A673 (cell line): ENCODE results near the gene HOXA6. TPM values are rescaled to one million over a fixed set of nuclear protein-coding genes. Genes with fewer than 3 reads are reported as not detected.

Source experiments
- Bru-seq: library from RNA; stranded (reverse); fragments of 400-500 nt; gene quantifications from one replicate; lab custom pipeline; 2021; lab: Mats Ljungman, UMichigan
- BruChase-seq, 2 experiments: library from RNA; stranded (reverse); fragments of 400-500 nt; gene quantifications; one replicate each; lab custom pipeline; 2021; lab: Mats Ljungman, UMichigan
- BruUV-seq: library from RNA; stranded (reverse); fragments of 400-500 nt; replicated peaks from 2 replicates; lab custom pipeline; 2021; lab: Mats Ljungman, UMichigan
- CTCF ChIA-PET: fragments of 300-600 bp; sonication (Branson Sonifier 250); formaldehyde crosslinking; loops from one replicate; lab custom pipeline; 2022; ENCODE audit warnings: antibody characterized with exemption; lab: Charles Lee
- POLR2A ChIA-PET: fragments of 300-600 bp; sonication (Branson Sonifier 250); formaldehyde crosslinking; loops from one replicate; lab custom pipeline; 2022; ENCODE audit warnings: antibody characterized with exemption; ENCODE audit not compliant: low non-redundant PET; lab: Charles Lee
- DNase-seq: peaks from one replicate; pipeline ENCODE4 v3.0.0-alpha.2; 2015; ENCODE audit warnings: low spot score
- H3K27ac ChIP-seq: fragments of 200-600 bp; sonication (generic); 2 replicates; pipeline ENCODE4 v1.5.1; 2016; ENCODE audit warnings: mixed run types, low read depth, mild to moderate bottlenecking, mixed read lengths, antibody characterized with exemption, low read length; ENCODE audit not compliant: poor library complexity, severe bottlenecking
- H3K27me3 ChIP-seq: fragments of 200-600 bp; sonication (generic); replicated peaks from 2 replicates; pipeline ENCODE4 v1.6.1; 2017; ENCODE audit warnings: mixed run types, low read depth, mild to moderate bottlenecking, mixed read lengths, antibody characterized with exemption, low read length; ENCODE audit not compliant: insufficient read depth, poor library complexity
- H3K36me3 ChIP-seq: fragments of 200-600 bp; sonication (generic); 2 replicates; pipeline ENCODE4 v1.6.1; 2016; ENCODE audit warnings: mixed run types, mild to moderate bottlenecking, mixed read lengths, antibody characterized with exemption, low read length; ENCODE audit not compliant: insufficient read depth, poor library complexity, severe bottlenecking
- H3K4me1 ChIP-seq: fragments of 200-600 bp; sonication (generic); 2 replicates; pipeline ENCODE4 v1.6.1; 2017; ENCODE audit warnings: mixed run types, mild to moderate bottlenecking, mixed read lengths, antibody characterized with exemption, low read length; ENCODE audit not compliant: insufficient read depth, poor library complexity, severe bottlenecking
- H3K4me3 ChIP-seq: fragments of 200-600 bp; sonication (generic); 2 replicates; pipeline ENCODE4 v1.5.1; 2016; ENCODE audit warnings: low read depth, mixed run types, mild to moderate bottlenecking, mixed read lengths, low read length; ENCODE audit not compliant: poor library complexity, severe bottlenecking
- H3K9me3 ChIP-seq: fragments of 200-600 bp; sonication (generic); 2 replicates; pipeline ENCODE4 v1.6.1; 2016; ENCODE audit warnings: mixed run types, low read depth, mild to moderate bottlenecking, mixed read lengths, antibody characterized with exemption, low read length; ENCODE audit not compliant: poor library complexity, severe bottlenecking
- EZH2 ChIP-seq: fragments of 200-600 bp; sonication (generic); IDR thresholded peaks from 2 replicates; pipeline ENCODE4 v1.6.1; 2017; ENCODE audit warnings: borderline replicate concordance, low read depth, mild to moderate bottlenecking, mixed read lengths, antibody characterized with exemption, low read length; ENCODE audit not compliant: poor library complexity, severe bottlenecking
- intact Hi-C: fragments of 100-400 bp; cut with micrococcal nuclease; formaldehyde crosslinking; loops from one replicate; pipeline ENCODE4 v1.10.0; 2022; ENCODE audit not compliant: unreplicated experiment
- long read RNA-seq: library from polyadenylated mRNA; stranded (forward); transcript quantifications from one replicate; pipeline ENCODE4 v2.0.0, GENCODE V29; 2022
- total RNA-seq: library from RNA; stranded (reverse); gene quantifications from 2 replicates; pipeline ENCODE4 v1.2.3, GENCODE V29; 2021
- TF ChIP-seq, protein P1 (sequence below): fragments of 300-800, 200-600 bp; sonication (generic); conservative IDR thresholded peaks from 2 replicates; pipeline ENCODE4 v1.5.1; 2017; ENCODE audit warnings: low read depth, mild to moderate bottlenecking, antibody characterized with exemption, low read length, moderate library complexity, mixed read lengths

HOXA6 gene
- total RNA-seq (not detected in 2 replicates), Bru-seq, nascent RNA (not detected), BruChase-seq, experiment 1, labeled RNA remaining after a 2-hour chase (not detected), BruChase-seq, experiment 2, labeled RNA remaining after a 6-hour chase (not detected)
- long read RNA-seq = 0 reads

DNA sequence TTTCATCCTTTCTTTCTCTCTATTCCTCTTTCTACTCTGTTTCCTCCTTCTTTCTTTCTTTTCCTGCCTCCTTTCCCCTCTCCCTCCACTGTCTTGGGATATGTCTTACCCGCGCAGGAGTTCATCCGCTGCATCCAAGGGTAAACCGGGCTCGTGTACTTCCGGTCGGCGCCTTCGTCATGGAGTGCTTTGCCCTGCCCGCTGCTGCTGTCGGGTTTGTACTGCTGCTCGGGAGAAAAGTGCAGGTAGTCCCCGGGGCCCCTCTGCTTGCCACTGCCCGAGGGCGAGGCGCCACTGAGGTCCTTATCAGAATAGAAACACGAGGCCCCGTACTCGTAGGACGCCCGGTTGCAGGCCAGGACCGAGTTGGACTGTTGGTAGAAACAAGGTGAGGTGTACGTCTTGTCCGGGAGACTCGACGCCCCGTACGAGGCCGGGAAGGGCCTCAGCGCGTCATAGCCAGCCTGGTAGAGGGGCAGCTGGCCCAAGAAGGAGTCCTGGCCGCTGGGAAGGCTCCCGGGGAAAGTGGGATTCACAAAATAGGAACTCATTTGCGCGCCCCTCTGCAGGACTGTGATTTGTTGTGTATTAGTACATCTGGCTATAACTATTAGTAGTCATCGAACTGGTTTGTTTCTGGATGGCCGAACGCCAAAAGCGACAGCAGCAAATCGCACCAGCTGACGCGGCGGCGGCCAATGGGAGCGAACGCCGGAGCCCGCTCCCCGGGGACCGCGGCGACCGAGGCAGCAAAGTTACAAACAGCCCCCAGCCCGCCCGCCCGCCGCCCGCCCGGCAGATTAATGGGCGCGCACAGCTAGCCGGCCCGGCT is at the start of gene HOXA6:
Gene HOXA6, minus strand, starts transcription at position 576 of the 832 bp plus-strand sequence. Its CDS starts 25 bp downstream, at position 551.
- peak; percentile 30 for DNase-seq
- no peak within 1 kb of the TSS for H3K27ac ChIP-seq
- peak within 1 kb of the TSS; percentile 24 for H3K4me3 ChIP-seq
- no TSS peak for BruUV-seq
- peak; percentile 61 for TF ChIP-seq EZH2
- TF ChIP-seq, protein P1, sequence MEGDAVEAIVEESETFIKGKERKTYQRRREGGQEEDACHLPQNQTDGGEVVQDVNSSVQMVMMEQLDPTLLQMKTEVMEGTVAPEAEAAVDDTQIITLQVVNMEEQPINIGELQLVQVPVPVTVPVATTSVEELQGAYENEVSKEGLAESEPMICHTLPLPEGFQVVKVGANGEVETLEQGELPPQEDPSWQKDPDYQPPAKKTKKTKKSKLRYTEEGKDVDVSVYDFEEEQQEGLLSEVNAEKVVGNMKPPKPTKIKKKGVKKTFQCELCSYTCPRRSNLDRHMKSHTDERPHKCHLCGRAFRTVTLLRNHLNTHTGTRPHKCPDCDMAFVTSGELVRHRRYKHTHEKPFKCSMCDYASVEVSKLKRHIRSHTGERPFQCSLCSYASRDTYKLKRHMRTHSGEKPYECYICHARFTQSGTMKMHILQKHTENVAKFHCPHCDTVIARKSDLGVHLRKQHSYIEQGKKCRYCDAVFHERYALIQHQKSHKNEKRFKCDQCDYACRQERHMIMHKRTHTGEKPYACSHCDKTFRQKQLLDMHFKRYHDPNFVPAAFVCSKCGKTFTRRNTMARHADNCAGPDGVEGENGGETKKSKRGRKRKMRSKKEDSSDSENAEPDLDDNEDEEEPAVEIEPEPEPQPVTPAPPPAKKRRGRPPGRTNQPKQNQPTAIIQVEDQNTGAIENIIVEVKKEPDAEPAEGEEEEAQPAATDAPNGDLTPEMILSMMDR = no peak
- peaks cover 94% of the 10 kb centered on the region for H3K27me3 ChIP-seq
- intact Hi-C loops = no loop called here
- no peaks in the 10 kb centered on the region for H3K9me3 ChIP-seq
- CTCF ChIA-PET = no interaction called here
- H3K4me1 ChIP-seq = peaks cover 14% of the 10 kb centered on the region
- POLR2A ChIA-PET = no interaction called here
- no peaks in the 10 kb centered on the region for H3K36me3 ChIP-seq

DNA sequence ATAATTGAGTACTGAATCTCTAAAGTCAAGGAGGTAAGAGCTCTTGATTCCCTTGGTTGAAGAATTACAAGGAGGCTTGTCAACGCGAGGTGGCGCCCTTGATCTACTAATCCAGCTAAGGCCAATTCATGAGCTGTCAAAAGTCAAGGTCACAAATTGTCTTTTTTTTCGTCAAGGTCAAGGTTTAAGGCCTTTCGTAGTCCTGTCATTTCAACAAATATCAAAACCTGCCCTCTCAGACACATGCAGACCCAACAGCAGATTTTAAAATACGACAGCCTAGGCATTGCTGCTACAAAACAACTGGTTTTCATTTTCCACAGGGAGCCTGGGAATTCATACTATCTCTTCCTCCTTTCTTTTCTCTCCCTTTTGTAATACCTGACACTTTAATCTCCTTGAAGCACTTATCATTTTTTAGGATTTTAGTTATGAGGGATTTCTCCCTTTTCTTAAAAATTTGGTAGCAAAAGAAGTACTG is 48.8 kb upstream of the HOXA6 start:
- Histone ChIP-seq H3K4me1 (no peaks in the 10 kb centered on the region), H3K27ac (no peak overlapping the region), H3K27me3 (peaks cover 94% of the 10 kb centered on the region), H3K36me3 (no peaks in the 10 kb centered on the region), H3K4me3 (no peak overlapping the region), H3K9me3 (no peaks in the 10 kb centered on the region)
- DNase-seq = peak; percentile 61
- intact Hi-C loops = loop anchor here (2.0 to 5.0 kb wide), 5 partner anchors 381 to 901 kb away; no protein-coding TSS in a partner anchor
- BruUV-seq = no TSS peak
- ChIA-PET CTCF (interaction anchor here (0.5 to 1.7 kb wide), 10 partner anchors 9 to 898 kb away, joined by 3 to 11 read pairs (median 4); no protein-coding TSS in a partner anchor), POLR2A (no interaction called here)
- TF ChIP-seq, protein P1 = peak; percentile 86
- no peak for TF ChIP-seq EZH2

DNA sequence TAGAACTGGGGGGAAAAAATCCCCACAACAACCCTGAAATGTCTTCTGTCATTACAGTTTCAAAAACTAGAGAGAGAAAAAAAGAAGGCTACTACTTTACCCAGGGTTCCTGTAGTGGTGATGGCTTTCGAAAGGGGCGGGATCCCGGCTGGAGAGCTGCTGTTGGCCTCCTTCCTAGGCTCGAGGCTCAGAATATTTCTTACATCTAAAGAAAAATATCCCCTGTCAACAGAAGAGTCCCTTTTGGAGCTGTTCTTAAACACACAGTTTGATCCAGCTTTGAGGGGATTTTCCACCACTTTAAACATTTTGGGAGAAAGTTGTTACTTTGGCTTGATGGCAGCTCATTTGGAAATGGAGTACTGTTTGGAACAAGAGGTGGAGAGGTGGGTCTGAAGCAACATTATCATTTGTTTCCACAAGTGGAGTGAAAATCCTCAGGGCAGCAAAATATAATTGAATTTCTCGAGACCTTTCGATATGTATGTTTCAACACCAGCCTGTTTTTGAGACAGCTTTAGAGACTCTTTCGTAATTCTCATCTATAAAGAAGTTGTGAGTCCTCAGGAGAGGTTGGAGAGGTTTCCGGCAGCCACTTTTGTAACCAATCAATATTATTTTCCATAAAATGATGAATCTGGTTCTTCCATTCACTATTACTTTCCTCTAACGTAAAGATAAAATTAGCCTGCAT is 47.3 kb upstream of the HOXA6 start:
- peak; percentile 26 for TF ChIP-seq EZH2
- TF ChIP-seq, protein P1 = no peak
- ChIA-PET POLR2A (no interaction called here), CTCF (interaction anchor here (1.7 kb wide), 2 partner anchors 8 to 411 kb away, joined by 4 to 6 read pairs; no protein-coding TSS in a partner anchor)
- Histone ChIP-seq H3K27ac (no peak overlapping the region), H3K27me3 (peaks cover 96% of the 10 kb centered on the region), H3K36me3 (no peaks in the 10 kb centered on the region), H3K4me1 (no peaks in the 10 kb centered on the region), H3K9me3 (no peaks in the 10 kb centered on the region), H3K4me3 (no peak overlapping the region)
- BruUV-seq = no TSS peak
- DNase-seq = no peak
- intact Hi-C loops = loop anchor here (1.0 to 5.0 kb wide), 4 partner anchors 382 to 902 kb away; no protein-coding TSS in a partner anchor
